H9 (cell line): ENCODE measurements around the gene PFN3. TPM values are rescaled to one million over a fixed set of nuclear protein-coding genes. Genes with fewer than 3 reads are reported as not detected.

ENCODE experiments used
- DNase-seq: peaks from one replicate; pipeline ENCODE4 v3.0.0-alpha.2; 2017
- H2AFZ ChIP-seq: one replicate; pipeline ENCODE4 v1.6.1; 2013; ENCODE audit warnings: mild to moderate bottlenecking, low read length, control low read depth, moderate library complexity
- H2AK5ac ChIP-seq: 2 replicates; pipeline ENCODE4 v1.6.1; 2013; ENCODE audit warnings: low read length, control low read depth, mixed read lengths; ENCODE audit not compliant: insufficient read length
- H2BK120ac ChIP-seq: one replicate; pipeline ENCODE4 v1.6.1; 2013; ENCODE audit warnings: low read depth, mild to moderate bottlenecking, low read length, control low read depth, inconsistent platforms; ENCODE audit not compliant: poor library complexity, severe bottlenecking
- H2BK12ac ChIP-seq: 2 replicates; pipeline ENCODE4 v1.6.1; 2013; ENCODE audit warnings: low read length, control low read depth, mixed read lengths, low read depth; ENCODE audit not compliant: insufficient read length
- H2BK15ac ChIP-seq: 2 replicates; pipeline ENCODE4 v1.6.1; 2013; ENCODE audit warnings: low read depth, low read length, control low read depth
- H2BK20ac ChIP-seq: one replicate; pipeline ENCODE4 v1.6.1; 2013; ENCODE audit warnings: low read depth, mild to moderate bottlenecking, low read length, control low read depth, inconsistent platforms; ENCODE audit not compliant: poor library complexity, severe bottlenecking
- H2BK5ac ChIP-seq: 2 replicates; pipeline ENCODE4 v1.6.1; 2013; ENCODE audit warnings: low read length, control low read depth, mixed read lengths; ENCODE audit not compliant: insufficient read length
- H3K14ac ChIP-seq: 2 replicates; pipeline ENCODE4 v1.6.1; 2013; ENCODE audit warnings: low read length, control low read depth; ENCODE audit not compliant: insufficient read depth
- H3K18ac ChIP-seq: 2 replicates; pipeline ENCODE4 v1.6.1; 2013; ENCODE audit warnings: low read depth, mild to moderate bottlenecking, mixed read lengths, low read length, control low read depth; ENCODE audit not compliant: insufficient read length
- H3K23ac ChIP-seq: 2 replicates; pipeline ENCODE4 v1.6.1; 2013; ENCODE audit warnings: low read length, control low read depth, mixed read lengths, low read depth; ENCODE audit not compliant: insufficient read length
- H3K23me2 ChIP-seq: 2 replicates; pipeline ENCODE4 v1.6.1; 2013; ENCODE audit warnings: low read depth, mild to moderate bottlenecking, mixed read lengths, low read length, control low read depth; ENCODE audit not compliant: insufficient read length, poor library complexity, severe bottlenecking
- H3K27ac ChIP-seq: 2 replicates; pipeline ENCODE4 v1.5.1; 2013; ENCODE audit warnings: low read length, control low read depth, mixed read lengths, low read depth; ENCODE audit not compliant: insufficient read length
- H3K27me3 ChIP-seq: 2 replicates; pipeline ENCODE4 v1.6.1; 2013; ENCODE audit warnings: low read length, control low read depth, inconsistent platforms; ENCODE audit not compliant: insufficient read depth
- H3K4ac ChIP-seq: 2 replicates; pipeline ENCODE4 v1.6.1; 2013; ENCODE audit warnings: low read depth, mild to moderate bottlenecking, control low read depth, inconsistent platforms, low read length, moderate library complexity
- H3K4me1 ChIP-seq: 2 replicates; pipeline ENCODE4 v1.6.1; 2013; ENCODE audit warnings: low read length, control low read depth, inconsistent platforms; ENCODE audit not compliant: insufficient read depth
- H3K4me2 ChIP-seq: 2 replicates; pipeline ENCODE4 v1.6.1; 2013; ENCODE audit warnings: low read length, control low read depth, mixed read lengths; ENCODE audit not compliant: insufficient read length, insufficient read depth
- H3K56ac ChIP-seq: 2 replicates; pipeline ENCODE4 v1.6.1; 2013; ENCODE audit warnings: low read depth, mild to moderate bottlenecking, mixed read lengths, low read length, control low read depth; ENCODE audit not compliant: insufficient read length
- H3K79me1 ChIP-seq: 2 replicates; pipeline ENCODE4 v1.6.1; 2013; ENCODE audit warnings: low read depth, mild to moderate bottlenecking, moderate library complexity, low read length, control low read depth, inconsistent platforms; ENCODE audit not compliant: insufficient read depth, poor library complexity, severe bottlenecking
- H3K79me2 ChIP-seq: 2 replicates; pipeline ENCODE4 v1.6.1; 2013; ENCODE audit warnings: low read length, control low read depth, inconsistent platforms; ENCODE audit not compliant: insufficient read depth
- H3K9ac ChIP-seq: 2 replicates; pipeline ENCODE4 v1.6.1; 2013; ENCODE audit warnings: low read length, control low read depth, mixed read lengths; ENCODE audit not compliant: insufficient read length; ENCODE audit errors: extremely low read depth
- H3K9me3 ChIP-seq: one replicate; pipeline ENCODE4 v1.6.1; 2013; ENCODE audit warnings: low read depth, low read length, inconsistent platforms; ENCODE audit not compliant: control insufficient read depth
- H3T11ph ChIP-seq: one replicate; pipeline ENCODE4 v1.6.1; 2013; ENCODE audit warnings: mild to moderate bottlenecking, low read length, control low read depth, inconsistent platforms
- H4K20me1 ChIP-seq: one replicate; pipeline ENCODE4 v1.6.1; 2013; ENCODE audit not compliant: control insufficient read depth, insufficient read length, insufficient read depth
- H4K5ac ChIP-seq: 2 replicates; pipeline ENCODE4 v1.6.1; 2013; ENCODE audit warnings: low read depth, mild to moderate bottlenecking, mixed read lengths, low read length, control low read depth; ENCODE audit not compliant: insufficient read length
- H4K8ac ChIP-seq: replicated peaks from 2 replicates; pipeline ENCODE4 v1.6.1; 2013; ENCODE audit warnings: low read length, control low read depth, mixed read lengths, low read depth; ENCODE audit not compliant: insufficient read length
- H4K91ac ChIP-seq: 2 replicates; pipeline ENCODE4 v1.6.1; 2013; ENCODE audit warnings: low read depth, mild to moderate bottlenecking, moderate library complexity, mixed read lengths, low read length, control low read depth; ENCODE audit not compliant: insufficient read length
- H3K27ac Mint-ChIP-seq, 3 experiments: 2 replicates in 2 of 3; 3 replicates in 1 of 3; pipeline ENCODE4 v1.8.0; 2020 to 2021; ENCODE audit warnings: mixed read lengths in 3 of 3, mild to moderate bottlenecking in 1 of 3, moderate library complexity in 1 of 3
- H3K27me3 Mint-ChIP-seq: 2 replicates; pipeline ENCODE4 v1.8.0; 2021; ENCODE audit warnings: low read depth, mild to moderate bottlenecking, moderate library complexity, mixed read lengths
- H3K36me3 Mint-ChIP-seq, 3 experiments: 2 replicates in 2 of 3; 3 replicates in 1 of 3; pipeline ENCODE4 v1.8.0; 2020 to 2021; ENCODE audit warnings: low read depth in 3 of 3, mixed read lengths in 3 of 3; ENCODE audit not compliant: insufficient read depth in 1 of 3
- H3K4me1 Mint-ChIP-seq, 2 experiments: 2 replicates each; pipeline ENCODE4 v1.8.0; 2020; ENCODE audit warnings: mixed read lengths in 2 of 2
- H3K4me3 Mint-ChIP-seq, 2 experiments: 2 replicates in 1 of 2; 3 replicates in 1 of 2; pipeline ENCODE4 v1.8.0; 2020 to 2021; ENCODE audit warnings: mild to moderate bottlenecking in 2 of 2, mixed read lengths in 2 of 2, moderate library complexity in 1 of 2
- H3K9me3 Mint-ChIP-seq, 2 experiments: 2 replicates in 1 of 2; 3 replicates in 1 of 2; pipeline ENCODE4 v1.8.0; 2020; ENCODE audit warnings: mild to moderate bottlenecking in 2 of 2, mixed read lengths in 2 of 2, moderate library complexity in 1 of 2
- WGBS: extraction: QIAGEN DNeasy Blood & Tissue Kit; methylation state at CpG from one replicate; pipeline ENCODE4 v1.1.7; 2013; ENCODE audit warnings: missing lambda C conversion rate, low lambda C conversion rate, mixed read lengths; ENCODE audit not compliant: insufficient read length; ENCODE audit errors: extremely low coverage; 5-methylcytosine and 5-hydroxymethylcytosine counted together
- total RNA-seq: library from RNA; stranded (reverse); gene quantifications from 2 replicates; pipeline ENCODE4 v1.2.1, GENCODE V29; 2021
- TF ChIP-seq, protein P1 (sequence below): fragments of 200-600 bp; sonication (generic); conservative IDR thresholded peaks from 3 replicates; pipeline ENCODE4 v1.8.0; 2021; ENCODE audit warnings: antibody characterized with exemption, mild to moderate bottlenecking

PFN3 gene
- total RNA-seq, 1 experiment from 2014 or later: not detected

DNA sequence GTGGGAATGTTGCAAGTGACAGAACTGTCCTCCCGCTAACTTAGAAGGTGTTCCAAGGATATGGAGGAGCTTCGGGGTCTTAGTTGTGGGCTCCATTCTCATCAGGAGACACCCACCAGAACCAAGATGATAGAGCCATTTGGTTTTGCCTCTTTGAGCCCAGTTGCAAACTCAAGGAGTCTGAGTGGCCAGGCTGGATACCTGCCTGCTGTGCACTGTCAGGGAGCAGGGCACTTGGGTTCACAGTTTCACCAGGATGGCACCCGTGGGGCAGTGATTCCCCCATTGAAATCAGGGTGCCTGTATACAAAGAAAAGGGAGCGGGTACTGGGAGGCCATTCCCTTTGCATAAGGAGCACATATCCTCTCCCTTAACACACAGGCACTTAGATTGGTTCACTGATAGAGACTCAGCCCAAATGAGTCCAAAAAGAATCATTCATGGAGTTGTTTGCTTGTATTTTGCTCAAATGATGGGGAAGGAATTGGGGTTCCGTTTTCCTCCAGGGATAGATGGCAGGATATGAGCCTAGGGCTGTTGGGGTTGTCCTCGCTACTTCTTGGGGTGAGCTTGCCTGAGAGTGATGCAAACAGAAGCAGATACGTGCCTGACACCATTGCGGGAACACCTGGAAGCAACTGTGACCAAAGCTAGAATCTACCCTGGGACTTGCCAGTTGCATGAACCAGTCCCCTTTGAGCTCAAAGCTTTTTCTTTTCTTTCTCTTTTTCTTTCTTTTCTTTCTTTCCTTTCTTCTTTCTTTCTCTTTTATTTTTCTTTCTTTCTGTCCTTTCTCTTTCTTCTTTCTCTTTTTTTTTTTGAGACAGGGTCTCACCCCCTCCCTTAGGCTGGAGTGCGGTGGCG is 44.8 kb upstream of the PFN3 start:
- H4K20me1 ChIP-seq: no peaks in the 10 kb centered on the region
- no peak overlapping the region for H3K23ac ChIP-seq
- no peak overlapping the region for H2BK120ac ChIP-seq
- no peaks in the 10 kb centered on the region for H3K79me1 ChIP-seq
- peak overlapping the region in 1 of 3 experiments; percentile 36; a peak in 1 of 7 replicates for H3K27ac Mint-ChIP-seq
- TF ChIP-seq, protein P1, sequence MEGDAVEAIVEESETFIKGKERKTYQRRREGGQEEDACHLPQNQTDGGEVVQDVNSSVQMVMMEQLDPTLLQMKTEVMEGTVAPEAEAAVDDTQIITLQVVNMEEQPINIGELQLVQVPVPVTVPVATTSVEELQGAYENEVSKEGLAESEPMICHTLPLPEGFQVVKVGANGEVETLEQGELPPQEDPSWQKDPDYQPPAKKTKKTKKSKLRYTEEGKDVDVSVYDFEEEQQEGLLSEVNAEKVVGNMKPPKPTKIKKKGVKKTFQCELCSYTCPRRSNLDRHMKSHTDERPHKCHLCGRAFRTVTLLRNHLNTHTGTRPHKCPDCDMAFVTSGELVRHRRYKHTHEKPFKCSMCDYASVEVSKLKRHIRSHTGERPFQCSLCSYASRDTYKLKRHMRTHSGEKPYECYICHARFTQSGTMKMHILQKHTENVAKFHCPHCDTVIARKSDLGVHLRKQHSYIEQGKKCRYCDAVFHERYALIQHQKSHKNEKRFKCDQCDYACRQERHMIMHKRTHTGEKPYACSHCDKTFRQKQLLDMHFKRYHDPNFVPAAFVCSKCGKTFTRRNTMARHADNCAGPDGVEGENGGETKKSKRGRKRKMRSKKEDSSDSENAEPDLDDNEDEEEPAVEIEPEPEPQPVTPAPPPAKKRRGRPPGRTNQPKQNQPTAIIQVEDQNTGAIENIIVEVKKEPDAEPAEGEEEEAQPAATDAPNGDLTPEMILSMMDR: no peak
- H3K4me1 ChIP-seq: no peaks in the 10 kb centered on the region; the same call in 1 of the 2 replicates
- peak overlapping the region; percentile 59 to 79 for H3K4me3 Mint-ChIP-seq
- no peak overlapping the region for H2AK5ac ChIP-seq
- no peak overlapping the region for H2BK15ac ChIP-seq
- H3K27me3 Mint-ChIP-seq: peaks cover 25% of the 10 kb centered on the region
- H3K14ac ChIP-seq: no peak overlapping the region
- H3K27ac ChIP-seq: no peak overlapping the region
- no peak overlapping the region for H3T11ph ChIP-seq
- H3K23me2 ChIP-seq: peaks cover 7% of the 10 kb centered on the region
- no peak for DNase-seq
- no peak overlapping the region for H4K91ac ChIP-seq
- no peak overlapping the region for H4K5ac ChIP-seq
- H4K8ac ChIP-seq: no peak overlapping the region
- H2BK5ac ChIP-seq: no peak overlapping the region
- H3K79me2 ChIP-seq: no peaks in the 10 kb centered on the region
- H3K4me2 ChIP-seq: no peak overlapping the region
- no peaks in the 10 kb centered on the region for H3K9me3 Mint-ChIP-seq
- H3K36me3 Mint-ChIP-seq: peaks cover 3 to 14% (median 8%) of the 10 kb centered on the region in 3 experiments
- H3K4ac ChIP-seq: no peak overlapping the region
- no peaks in the 10 kb centered on the region; the same call in 1 of the 2 replicates for H3K27me3 ChIP-seq
- H3K18ac ChIP-seq: no peak overlapping the region
- WGBS: no CpG with 5 or more reads among the region's 10 CpGs
- H2AFZ ChIP-seq: no peak overlapping the region
- H2BK12ac ChIP-seq: no peak overlapping the region
- H3K9me3 ChIP-seq: no peaks in the 10 kb centered on the region
- no peak overlapping the region for H2BK20ac ChIP-seq
- H3K56ac ChIP-seq: no peak overlapping the region
- H3K9ac ChIP-seq: no peak overlapping the region
- H3K4me1 Mint-ChIP-seq: peaks cover 43 to 46% of the 10 kb centered on the region in 2 experiments
